Suprapubic skin (tissue), 4 donors: ENCODE measurements around the gene KNL1. TPM values are rescaled to one million over a fixed set of nuclear protein-coding genes. Genes with fewer than 3 reads are reported as not detected.

Experiments
- DNase-seq, 2 donors: peaks; one replicate each; pipeline ENCODE4 v3.0.0-alpha.2; 2019; ENCODE audit warnings: low spot score in 2 of 2
- H3K27ac ChIP-seq: fragments of 200-600 bp; sonication (generic); one replicate; pipeline ENCODE4 v1.5.1; 2019
- H3K27me3 ChIP-seq: fragments of 200-600 bp; sonication (generic); one replicate; pipeline ENCODE4 v1.5.1; 2019
- H3K36me3 ChIP-seq: fragments of 200-600 bp; sonication (generic); one replicate; pipeline ENCODE4 v1.5.1; 2019
- H3K4me1 ChIP-seq: fragments of 200-600 bp; sonication (generic); one replicate; pipeline ENCODE4 v1.5.1; 2019
- H3K4me3 ChIP-seq: fragments of 200-600 bp; sonication (generic); one replicate; pipeline ENCODE4 v1.5.1; 2019; ENCODE audit warnings: mild to moderate bottlenecking
- H3K9me3 ChIP-seq: fragments of 200-600 bp; sonication (generic); one replicate; pipeline ENCODE4 v1.5.1; 2019
- CTCF ChIP-seq, 2 donors: fragments of 200-600 bp in 1 of 2; fragments of 450-650 bp in 1 of 2; sonication (generic) in 1 of 2; IDR thresholded peaks; one replicate each; pipeline ENCODE4 v1.5.1; 2016 to 2019; ENCODE audit warnings: antibody characterized with exemption in 2 of 2, mild to moderate bottlenecking in 1 of 2, moderate library complexity in 1 of 2
- EP300 ChIP-seq: sonication (generic); formaldehyde crosslinking; IDR thresholded peaks from one replicate; pipeline ENCODE4 v1.6.1; 2017; ENCODE audit warnings: antibody characterized with exemption
- POLR2A ChIP-seq, 2 donors: fragments of 450-650 bp; IDR thresholded peaks; one replicate each; pipeline ENCODE4 v1.6.1; 2017; ENCODE audit warnings: antibody characterized with exemption in 2 of 2, mild to moderate bottlenecking in 2 of 2, moderate library complexity in 2 of 2
- POLR2AphosphoS5 ChIP-seq, 3 donors: sonication (generic); formaldehyde crosslinking; IDR thresholded peaks; one replicate each; pipeline ENCODE4 v1.6.1; 2017; ENCODE audit warnings: antibody characterized with exemption in 3 of 3
- WGBS: methylation state at CpG from one replicate; pipeline ENCODE4 v1.1.5; 2018; 5-methylcytosine and 5-hydroxymethylcytosine counted together
- total RNA-seq, 4 donors: library from RNA; depleted of rRNA; stranded (reverse); fragments of >200 nt; gene quantifications; one replicate each; pipeline ENCODE4 v1.1.0, GENCODE V29; 2016

KNL1 gene
- total RNA-seq, 4 donors from 2014 or later = 2.5 to 4.9 (median 3.1) TPM

GRCh38 chr15:40554161-40554525 is 39.9 kb upstream of the KNL1 start:
- no peaks in the 10 kb centered on the region for H3K9me3 ChIP-seq
- no peak for TF ChIP-seq EP300
- TF ChIP-seq CTCF (IDR thresholded peaks at IDR 0.05) = no peak
- TF ChIP-seq POLR2AphosphoS5 (IDR thresholded peaks at IDR 0.05) = no peak
- TF ChIP-seq POLR2A (IDR thresholded peaks at IDR 0.05) = no peak
- DNase-seq = no peak
- WGBS = 66% methylated on average over 4 of the region's 4 CpGs
- H3K4me3 ChIP-seq = no peak overlapping the region
- no peaks in the 10 kb centered on the region for H3K27me3 ChIP-seq
- no peaks in the 10 kb centered on the region for H3K4me1 ChIP-seq
- peaks cover 43% of the 10 kb centered on the region for H3K36me3 ChIP-seq
- no peak overlapping the region for H3K27ac ChIP-seq

- WGBS = 94% methylated on average over 2 of the region's 2 CpGs
Measured at GRCh38 chr15:40555876-40556275, 38.2 kb upstream of the KNL1 start.

GRCh38 chr15:40558952-40559742 is 34.9 kb upstream of the KNL1 start:
- Histone ChIP-seq H3K4me3 (no peak overlapping the region), H3K27me3 (no peaks in the 10 kb centered on the region), H3K4me1 (peaks cover 8% of the 10 kb centered on the region), H3K27ac (no peak overlapping the region), H3K36me3 (peaks cover 20% of the 10 kb centered on the region), H3K9me3 (no peaks in the 10 kb centered on the region)
- TF ChIP-seq POLR2A (IDR thresholded peaks at IDR 0.05) (no peak), EP300 (no peak), POLR2AphosphoS5 (IDR thresholded peaks at IDR 0.05) (no peak), CTCF (IDR thresholded peaks at IDR 0.05) (no peak)
- 90% methylated on average over 6 of the region's 6 CpGs for WGBS
- DNase-seq = no peak

More at GRCh38 chr15:40555876-40556275, 38.2 kb upstream of the KNL1 start:
- Histone ChIP-seq H3K27ac (no peak overlapping the region), H3K4me3 (no peak overlapping the region), H3K4me1 (no peaks in the 10 kb centered on the region), H3K36me3 (peaks cover 37% of the 10 kb centered on the region), H3K27me3 (no peaks in the 10 kb centered on the region), H3K9me3 (no peaks in the 10 kb centered on the region)
- no peak for TF ChIP-seq POLR2A (IDR thresholded peaks at IDR 0.05)
- peak in 1 of 2 donors; percentile 12 for DNase-seq

GRCh38 chr15:40562691-40563090 is 31.4 kb upstream of the KNL1 start:
- no peaks in the 10 kb centered on the region for H3K9me3 ChIP-seq
- 72% methylated on average over 2 of the region's 2 CpGs for WGBS
- H3K4me3 ChIP-seq = no peak overlapping the region
- H3K36me3 ChIP-seq = peaks cover 7% of the 10 kb centered on the region
- H3K27me3 ChIP-seq = no peaks in the 10 kb centered on the region
- H3K27ac ChIP-seq = no peak overlapping the region
- DNase-seq = peak in 1 of 2 donors; percentile 16
- TF ChIP-seq POLR2AphosphoS5 (IDR thresholded peaks at IDR 0.05) = no peak
- TF ChIP-seq POLR2A (IDR thresholded peaks at IDR 0.05) = no peak
- no peak for TF ChIP-seq CTCF (IDR thresholded peaks at IDR 0.05)
- no peak for TF ChIP-seq EP300
- H3K4me1 ChIP-seq = peaks cover 16% of the 10 kb centered on the region

GRCh38 chr15:40563426-40563825 is 30.6 kb upstream of the KNL1 start:
- Histone ChIP-seq H3K36me3 (peaks cover 7% of the 10 kb centered on the region), H3K9me3 (no peaks in the 10 kb centered on the region), H3K27me3 (no peaks in the 10 kb centered on the region), H3K27ac (no peak overlapping the region), H3K4me3 (no peak overlapping the region), H3K4me1 (peaks cover 16% of the 10 kb centered on the region)
- DNase-seq = no peak
- TF ChIP-seq EP300 (no peak), CTCF (IDR thresholded peaks at IDR 0.05) (no peak), POLR2AphosphoS5 (IDR thresholded peaks at IDR 0.05) (no peak), POLR2A (IDR thresholded peaks at IDR 0.05) (no peak)
